Endothelial cell of umbilical vein (primary cell): ENCODE measurements around the gene SLC39A5. TPM values are rescaled to one million over a fixed set of nuclear protein-coding genes. Genes with fewer than 3 reads are reported as not detected.

ENCODE experiments used
- BruUV-seq: library from RNA; stranded (reverse); fragments of 400-500 nt; replicated peaks from 2 replicates; lab custom pipeline; 2021; lab: Mats Ljungman, UMichigan
- CTCF ChIA-PET: fragments of 300-600, 350-600 bp; sonication (Branson Sonifier 250); formaldehyde crosslinking; loops from one replicate; lab custom pipeline; 2021; ENCODE audit warnings: antibody characterized with exemption, inconsistent platforms; lab: Charles Lee
- POLR2A ChIA-PET: fragments of 300-600, 350-600 bp; sonication (Branson Sonifier 250); formaldehyde crosslinking; loops from one replicate; lab custom pipeline; 2021; ENCODE audit warnings: antibody characterized with exemption, inconsistent platforms; lab: Charles Lee
- DNase-seq: peaks from one replicate; pipeline ENCODE4 v3.0.0-alpha.2; 2011; ENCODE audit warnings: low read depth, low spot score
- FAIRE-seq: peaks from 2 replicates; lab custom pipeline; 2011; peaks lifted over from hg19 to GRCh38; lab: Jason Lieb, UNC
- H2AFZ ChIP-seq: 2 replicates; pipeline ENCODE4 v1.6.0; 2012; ENCODE audit warnings: low read depth, low read length, control low read depth, inconsistent platforms
- H3K27ac ChIP-seq: 2 replicates; pipeline ENCODE4 v1.5.1; 2011; ENCODE audit warnings: low read depth, mild to moderate bottlenecking, control low read depth, low read length, moderate library complexity; ENCODE audit not compliant: insufficient read depth
- H3K27me3 ChIP-seq, 2 experiments: 2 replicates each; pipeline versions ENCODE4 v1.6.0 to v1.6.1; 2011; ENCODE audit warnings: low read length in 2 of 2, mixed read lengths in 1 of 2; ENCODE audit not compliant: control insufficient read depth in 2 of 2, insufficient read depth in 2 of 2
- H3K36me3 ChIP-seq, 2 experiments: 2 replicates in 1 of 2; 3 replicates in 1 of 2; pipeline ENCODE4 v1.5.1; 2011; ENCODE audit warnings: low read length in 2 of 2, mild to moderate bottlenecking in 1 of 2, moderate library complexity in 1 of 2; ENCODE audit not compliant: control insufficient read depth in 2 of 2, insufficient read depth in 2 of 2; ENCODE audit errors: extremely low read depth in 1 of 2
- H3K4me1 ChIP-seq: 3 replicates; pipeline ENCODE4 v1.5.1; 2011; ENCODE audit warnings: mild to moderate bottlenecking, low read length; ENCODE audit not compliant: control insufficient read depth, insufficient read depth; ENCODE audit errors: extremely low read depth
- H3K4me2 ChIP-seq: 2 replicates; pipeline ENCODE4 v1.6.1; 2011; ENCODE audit warnings: low read length, control low read depth, mixed read lengths; ENCODE audit not compliant: insufficient read depth
- H3K4me3 ChIP-seq, 3 experiments: fragments of 200-600 bp in 1 of 3; sonication (generic), shearing (Covaris generic) in 1 of 3; replicated peaks in 1 of 3; 2 replicates each; pipeline ENCODE4 v1.5.1; 2011 to 2016; ENCODE audit warnings: control low read depth in 3 of 3, low read length in 3 of 3, mild to moderate bottlenecking in 2 of 3, inconsistent platforms in 1 of 3, low read depth in 1 of 3, moderate library complexity in 1 of 3; ENCODE audit not compliant: insufficient read depth in 1 of 3
- H3K79me2 ChIP-seq: 2 replicates; pipeline ENCODE4 v1.6.0; 2012; ENCODE audit warnings: low read length, inconsistent platforms; ENCODE audit not compliant: control insufficient read depth, insufficient read depth
- H3K9ac ChIP-seq: replicated peaks from 2 replicates; pipeline ENCODE3; 2011; ENCODE audit warnings: low read length, control low read depth; ENCODE audit not compliant: insufficient read depth; ENCODE audit errors: extremely low read depth
- H3K9me1 ChIP-seq: replicated peaks from 3 replicates; pipeline ENCODE4 v1.6.0; 2011; ENCODE audit warnings: mild to moderate bottlenecking, low read length; ENCODE audit not compliant: control insufficient read depth, insufficient read depth; ENCODE audit errors: extremely low read depth
- H3K9me3 ChIP-seq: replicated peaks from 2 replicates; pipeline ENCODE4 v1.5.1; 2012; ENCODE audit warnings: low read length, inconsistent platforms; ENCODE audit not compliant: control insufficient read depth, insufficient read depth
- H4K20me1 ChIP-seq: replicated peaks from 2 replicates; pipeline ENCODE3; 2011; ENCODE audit warnings: mild to moderate bottlenecking, low read length; ENCODE audit not compliant: control insufficient read depth, insufficient read depth; ENCODE audit errors: extremely low read depth
- CTCF ChIP-seq, 2 donors: IDR thresholded peaks; 1 replicate in 1 of 2; 2 replicates in 1 of 2; pipeline ENCODE4 v1.5.1; 2011; ENCODE audit warnings: low read length in 2 of 2, mild to moderate bottlenecking in 2 of 2, moderate library complexity in 2 of 2, control low read depth in 1 of 2, inconsistent platforms in 1 of 2, low read depth in 1 of 2; ENCODE audit not compliant: insufficient read depth in 1 of 2; ENCODE audit errors: extremely low read depth in 1 of 2
- EZH2 ChIP-seq: IDR thresholded peaks from 2 replicates; pipeline ENCODE4 v1.6.1; 2012; ENCODE audit warnings: borderline replicate concordance, low read depth, mild to moderate bottlenecking, moderate library complexity, low read length, inconsistent platforms; ENCODE audit not compliant: severe bottlenecking
- FOS ChIP-seq: IDR thresholded peaks from 2 replicates; pipeline ENCODE4 v1.6.1; 2011; ENCODE audit warnings: mild to moderate bottlenecking, low read length, moderate library complexity, borderline replicate concordance; ENCODE audit not compliant: insufficient read depth
- GATA2 ChIP-seq: IDR thresholded peaks from 2 replicates; pipeline ENCODE4 v1.7.0; 2011; ENCODE audit warnings: low read depth, mild to moderate bottlenecking, moderate library complexity, mixed read lengths, low read length; ENCODE audit not compliant: insufficient read length, insufficient read depth
- JUN ChIP-seq: IDR thresholded peaks from 2 replicates; pipeline ENCODE4 v1.6.1; 2011; ENCODE audit warnings: borderline replicate concordance, low read depth; ENCODE audit not compliant: insufficient read length, insufficient read depth
- MAX ChIP-seq: IDR thresholded peaks from 2 replicates; pipeline ENCODE4 v1.6.1; 2011; ENCODE audit not compliant: insufficient read depth, insufficient read length
- MYC ChIP-seq: IDR thresholded peaks from one replicate; pipeline ENCODE4 v1.6.1; 2011; ENCODE audit warnings: mild to moderate bottlenecking, low read depth, low read length
- POLR2A ChIP-seq: IDR thresholded peaks from 2 replicates; pipeline ENCODE4 v1.6.1; 2012; ENCODE audit warnings: low read depth, mild to moderate bottlenecking, control low read depth, low read length
- POLR2AphosphoS5 ChIP-seq: IDR thresholded peaks from 2 replicates; pipeline ENCODE4 v1.6.1; 2012; ENCODE audit warnings: low read depth, mild to moderate bottlenecking, control low read depth, low read length, moderate library complexity; ENCODE audit not compliant: insufficient read depth
- dilution Hi-C: fragments of 300-500 bp; cut with MboI; formaldehyde crosslinking; loops from one replicate; pipeline ENCODE4 v1.15.0; 2019; ENCODE audit warnings: low sequenced_read_pairs; ENCODE audit not compliant: extremely low pct_ligation_motif_present
- intact Hi-C: fragments of 100-400 bp; cut with micrococcal nuclease; formaldehyde crosslinking; loops from one replicate; pipeline ENCODE4 v1.10.0; 2022
- polyA plus RNA-seq, 4 experiments: library from polyadenylated mRNA; depleted of rRNA in 3 of 4; stranded (reverse) in 3 of 4; unstranded in 1 of 4; fragments of >200 nt; gene quantifications; 2 replicates each; pipeline versions ENCODE4 v1.2.1 to v1.2.3, GENCODE V29; 2011 to 2012; ENCODE audit warnings: missing spikeins in 1 of 4
- total RNA-seq: library from RNA; stranded (reverse); gene quantifications from 2 replicates; pipeline ENCODE4 v1.2.3, GENCODE V29; 2021

Gene SLC39A5
- total and polyA plus RNA-seq, 2 donors (not counting 3 experiments of a cell fraction or from before 2014, with no cell fraction given), result 0.10 TPM; not detected in 1

DNA sequence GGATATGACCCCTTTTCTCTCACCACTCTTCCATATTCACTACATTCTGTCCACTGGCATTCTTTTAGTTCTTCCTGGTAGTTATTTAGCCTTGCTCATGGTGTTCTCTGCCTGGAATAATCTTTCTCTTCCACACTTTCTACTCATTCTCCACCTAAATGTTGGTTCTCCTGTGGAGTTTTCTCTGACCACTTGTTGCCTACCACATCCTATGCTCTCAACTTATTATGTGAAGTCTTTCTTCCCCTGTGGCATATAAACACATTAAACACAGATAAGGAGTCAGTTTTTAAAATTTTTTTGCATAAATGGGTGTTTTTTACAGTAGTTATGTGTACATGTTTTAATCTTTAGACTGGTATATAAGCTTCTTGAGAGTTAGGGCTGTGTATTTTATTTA, 37.3 kb upstream of the SLC39A5 start:
- POLR2A ChIA-PET, result interaction anchor here (1.3 kb wide), 1 partner anchor 29 kb away, joined by 3 read pairs; the partner anchor contains the start of gene RNF41
- intact Hi-C loops, result loop anchor here (2.0 kb wide), 1 partner anchor 272 kb away; no protein-coding TSS in a partner anchor
- FAIRE-seq, result no peak

More for the DNA sequence above, 37.3 kb upstream of the SLC39A5 start:
- Histone ChIP-seq H3K4me3 (no peak overlapping the region), H3K4me2 (no peak overlapping the region), H3K79me2 (peaks cover 16% of the 10 kb centered on the region), H3K9ac (no peak overlapping the region), H3K36me3 (no peaks in the 10 kb centered on the region), H3K27me3 (no peaks in the 10 kb centered on the region), H2AFZ (no peak overlapping the region), H3K27ac (no peak overlapping the region), H3K9me3 (no peaks in the 10 kb centered on the region), H4K20me1 (no peaks in the 10 kb centered on the region), H3K9me1 (no peaks in the 10 kb centered on the region), H3K4me1 (peaks cover 23% of the 10 kb centered on the region)
- dilution Hi-C loops, result no loop called here
- CTCF ChIA-PET, result interaction anchor here (1.5 to 4.4 kb wide), 4 partner anchors 10 to 65 kb away, joined by 3 to 50 read pairs (median 12); partner anchors contain the start of genes ANKRD52 and RNF41
- BruUV-seq, result no TSS peak
- TF ChIP-seq MAX, result no peak
- TF ChIP-seq FOS, result no peak
- no peak for TF ChIP-seq MYC
- no peak for TF ChIP-seq EZH2
- TF ChIP-seq JUN, result no peak
- TF ChIP-seq CTCF (IDR thresholded peaks at IDR 0.05; ENCODE audit: extremely low read depth in 1 of 2, insufficient read depth in 1 of 2, low read depth in 1 of 2, low read length in 2 of 2), result no peak
- no peak for TF ChIP-seq POLR2AphosphoS5
- TF ChIP-seq POLR2A, result no peak
- no peak for TF ChIP-seq GATA2
- no peak for DNase-seq
